Mucosa of stomach (tissue), 1 donor: ENCODE data around the gene ZSCAN10.
"Not testable (repeated sequence)": the region's sequence is repeated elsewhere in the genome, so short reads cannot be mapped to it uniquely, and the experiment has no call there.

Experiments used
- H3K27me3 ChIP-seq: one replicate; pipeline ENCODE4 v1.7.0; 2013; ENCODE audit warnings: mild to moderate bottlenecking, low read length; ENCODE audit not compliant: control insufficient read depth, insufficient read depth
- H3K36me3 ChIP-seq: one replicate; pipeline ENCODE4 v1.7.0; 2013; ENCODE audit warnings: low read length; ENCODE audit not compliant: control insufficient read depth, insufficient read depth
- H3K4me1 ChIP-seq: one replicate; pipeline ENCODE4 v1.7.0; 2013; ENCODE audit warnings: mild to moderate bottlenecking, low read length; ENCODE audit not compliant: control insufficient read depth, insufficient read depth
- H3K4me3 ChIP-seq: one replicate; pipeline ENCODE4 v1.7.0; 2013; ENCODE audit warnings: low read length
- H3K9ac ChIP-seq: one replicate; pipeline ENCODE4 v1.7.0; 2013; ENCODE audit warnings: mild to moderate bottlenecking, low read length, moderate library complexity
- H3K9me3 ChIP-seq: one replicate; pipeline ENCODE4 v1.7.0; 2013; ENCODE audit warnings: mild to moderate bottlenecking, low read length, moderate library complexity; ENCODE audit not compliant: control insufficient read depth
- donor health status: Pancreatic carcinoma.

The ZSCAN10 gene

DNA sequence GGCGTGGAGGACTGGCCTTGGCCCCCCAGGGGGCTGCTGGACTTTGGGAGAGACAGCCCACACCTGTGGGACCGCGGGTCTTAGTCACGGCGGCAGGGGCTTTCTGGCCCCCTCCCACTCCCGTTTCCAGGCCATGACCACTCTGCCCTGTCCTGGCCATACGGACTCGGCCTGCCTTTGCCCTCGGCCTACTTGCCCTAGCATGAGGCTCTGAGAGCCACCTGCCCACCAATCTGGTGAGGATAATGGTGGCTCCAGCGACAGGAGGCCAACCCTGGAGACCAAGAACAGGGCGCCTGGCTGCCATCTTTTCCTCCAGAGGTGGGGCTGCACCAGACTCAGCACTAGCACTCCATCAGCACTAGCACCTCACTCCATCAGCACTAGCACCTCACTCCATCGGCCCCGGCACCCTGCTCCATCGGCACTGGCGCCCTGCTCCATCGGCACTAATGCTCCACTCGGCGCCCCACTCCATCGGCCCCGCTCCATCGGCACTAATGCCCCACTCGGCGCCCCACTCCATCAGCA lies 42.8 kb upstream of the ZSCAN10 start:
- H3K36me3 ChIP-seq, result no peaks in the 10 kb centered on the region
- no peak overlapping the region for H3K4me3 ChIP-seq
- peaks cover 5% of the 10 kb centered on the region for H3K27me3 ChIP-seq
- H3K9ac ChIP-seq, result no peak overlapping the region
- no peaks in the 10 kb centered on the region for H3K9me3 ChIP-seq
- H3K4me1 ChIP-seq, result no peaks in the 10 kb centered on the region

DNA sequence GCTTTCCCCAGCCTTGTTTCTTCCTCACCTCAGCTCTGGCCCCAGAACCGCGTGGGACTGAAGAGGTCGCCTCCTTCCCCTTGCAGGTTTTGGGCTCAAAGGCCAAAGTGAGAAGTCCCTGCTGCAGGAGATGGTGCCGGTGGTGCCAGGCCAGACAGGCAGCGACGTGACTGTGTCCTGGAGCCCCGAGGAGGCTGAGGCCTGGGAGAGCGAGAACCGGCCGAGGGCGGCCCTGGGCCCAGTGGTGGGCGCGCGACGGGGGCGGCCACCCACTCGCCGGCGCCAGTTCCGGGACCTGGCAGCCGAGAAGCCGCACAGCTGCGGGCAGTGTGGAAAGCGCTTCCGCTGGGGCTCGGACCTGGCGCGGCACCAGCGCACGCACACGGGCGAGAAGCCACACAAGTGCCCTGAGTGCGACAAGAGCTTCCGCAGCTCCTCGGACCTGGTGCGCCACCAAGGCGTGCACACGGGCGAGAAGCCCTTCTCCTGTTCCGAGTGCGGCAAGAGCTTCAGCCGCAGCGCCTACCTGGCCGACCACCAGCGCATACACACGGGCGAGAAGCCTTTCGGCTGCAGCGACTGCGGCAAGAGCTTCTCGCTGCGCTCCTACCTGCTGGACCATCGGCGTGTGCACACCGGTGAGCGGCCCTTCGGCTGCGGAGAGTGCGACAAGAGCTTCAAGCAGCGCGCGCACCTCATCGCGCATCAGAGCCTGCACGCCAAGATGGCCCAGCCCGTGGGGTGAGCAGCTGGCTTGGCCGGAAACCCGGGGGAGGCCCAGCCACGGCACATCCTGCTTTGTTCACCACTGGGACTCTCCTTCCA lies 41.7 kb upstream of the ZSCAN10 start:
- no peaks in the 10 kb centered on the region for H3K36me3 ChIP-seq
- no peak overlapping the region for H3K9ac ChIP-seq
- no peaks in the 10 kb centered on the region for H3K9me3 ChIP-seq
- peaks cover 5% of the 10 kb centered on the region for H3K27me3 ChIP-seq
- H3K4me1 ChIP-seq, result peaks cover 4% of the 10 kb centered on the region
- H3K4me3 ChIP-seq, result no peak overlapping the region

DNA sequence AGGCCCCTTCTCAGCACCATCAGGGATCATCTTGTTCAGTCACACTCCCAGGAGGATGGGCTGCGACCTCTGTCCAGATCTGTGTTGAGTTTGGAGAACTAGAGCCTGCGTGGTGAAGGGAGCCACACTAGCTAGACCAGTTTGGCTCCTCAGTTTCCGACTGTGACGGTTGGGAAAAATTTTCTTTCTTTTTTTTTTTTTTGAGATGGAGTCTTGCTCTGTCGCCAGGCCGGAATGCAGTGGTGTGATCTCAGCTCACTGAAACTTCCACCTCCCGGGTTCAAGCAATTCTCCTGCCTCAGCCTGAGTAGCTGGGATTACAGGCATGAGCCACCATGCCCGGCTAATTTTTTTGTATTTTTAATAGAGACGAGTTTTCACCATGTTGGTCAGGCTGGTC lies 40.5 kb upstream of the ZSCAN10 start:
- not testable (repeated sequence) for H3K27me3 ChIP-seq, H3K4me3 ChIP-seq, H3K4me1 ChIP-seq, H3K9ac ChIP-seq, H3K9me3 ChIP-seq, H3K36me3 ChIP-seq

DNA sequence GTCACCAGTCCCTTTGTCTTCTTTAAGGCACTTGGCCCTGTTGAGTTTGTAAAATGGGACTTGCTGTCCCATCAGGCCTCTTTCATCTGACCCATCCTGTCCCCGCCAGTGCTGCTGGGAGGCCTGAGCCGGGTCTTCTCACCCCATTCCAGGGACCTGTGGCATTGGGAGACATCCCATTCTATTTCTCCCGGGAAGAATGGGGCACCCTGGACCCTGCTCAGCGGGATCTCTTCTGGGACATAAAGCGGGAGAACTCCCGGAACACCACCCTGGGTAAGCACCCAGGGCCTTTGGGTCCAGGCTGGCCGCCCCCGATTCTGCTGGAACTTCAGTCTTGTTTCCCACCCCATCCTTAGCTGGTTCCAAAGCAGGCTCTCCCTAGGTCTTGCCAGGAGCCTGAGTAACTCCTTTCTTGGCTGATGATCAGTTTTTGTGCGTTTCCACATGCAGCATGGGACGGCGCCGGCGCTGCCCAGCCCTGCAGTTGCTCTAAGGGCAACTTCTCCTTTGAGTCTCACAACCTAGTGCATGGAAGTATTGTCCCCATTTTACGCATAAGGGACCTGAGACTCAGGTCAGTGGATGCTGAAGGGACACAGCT lies 39.8 kb upstream of the ZSCAN10 start:
- no peaks in the 10 kb centered on the region for H3K36me3 ChIP-seq
- no peaks in the 10 kb centered on the region for H3K27me3 ChIP-seq
- no peak overlapping the region for H3K9ac ChIP-seq

DNA sequence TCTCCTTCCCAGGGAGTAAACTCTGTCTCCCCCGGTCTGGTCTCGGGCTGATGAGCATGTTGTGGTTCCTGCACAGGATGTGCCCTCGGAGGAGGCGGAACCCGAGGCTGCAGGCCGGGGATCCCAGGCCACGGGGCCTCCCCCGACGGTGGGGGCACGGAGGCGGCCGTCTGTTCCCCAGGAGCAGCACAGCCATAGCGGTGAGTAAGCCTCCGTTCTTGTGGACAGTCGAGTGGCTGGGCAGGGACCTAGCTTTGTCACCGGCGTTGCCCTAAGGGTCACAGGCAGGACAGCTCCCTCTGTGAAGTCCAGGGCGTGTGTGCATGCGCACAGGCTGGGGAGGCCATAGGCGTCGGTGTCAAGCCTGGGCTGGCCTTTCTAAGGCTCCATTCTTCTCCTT lies 39.2 kb upstream of the ZSCAN10 start:
- no peaks in the 10 kb centered on the region for H3K36me3 ChIP-seq
- no peak overlapping the region for H3K4me3 ChIP-seq
- no peaks in the 10 kb centered on the region for H3K27me3 ChIP-seq
- no peaks in the 10 kb centered on the region for H3K9me3 ChIP-seq
- peaks cover 9% of the 10 kb centered on the region for H3K4me1 ChIP-seq
- H3K9ac ChIP-seq, result no peak overlapping the region

More for the DNA sequence above, 39.8 kb upstream of the ZSCAN10 start:
- Histone ChIP-seq H3K9me3 (no peaks in the 10 kb centered on the region), H3K4me3 (no peak overlapping the region), H3K4me1 (peaks cover 5% of the 10 kb centered on the region)

DNA sequence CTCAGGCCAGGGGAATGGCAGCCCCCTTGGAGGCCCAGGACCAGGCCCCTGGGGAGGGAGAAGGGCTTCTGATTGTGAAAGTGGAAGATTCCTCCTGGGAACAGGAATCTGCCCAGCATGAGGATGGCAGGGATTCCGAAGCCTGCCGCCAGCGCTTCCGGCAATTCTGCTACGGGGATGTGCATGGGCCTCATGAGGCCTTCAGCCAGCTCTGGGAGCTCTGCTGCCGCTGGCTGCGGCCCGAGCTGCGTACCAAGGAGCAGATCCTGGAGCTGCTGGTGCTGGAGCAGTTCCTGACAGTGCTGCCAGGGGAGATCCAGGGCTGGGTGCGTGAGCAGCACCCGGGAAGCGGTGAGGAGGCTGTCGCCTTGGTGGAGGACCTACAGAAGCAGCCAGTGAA lies 38.2 kb upstream of the ZSCAN10 start:
- H3K4me3 ChIP-seq, result no peak overlapping the region
- H3K4me1 ChIP-seq, result peaks cover 9% of the 10 kb centered on the region
- H3K36me3 ChIP-seq, result no peaks in the 10 kb centered on the region
- no peaks in the 10 kb centered on the region for H3K9me3 ChIP-seq
- no peak overlapping the region for H3K9ac ChIP-seq
- no peaks in the 10 kb centered on the region for H3K27me3 ChIP-seq

GRCh38 chr16:3135126-3135715 lies 36.1 kb upstream of the ZSCAN10 start:
- Histone ChIP-seq H3K9ac (peak overlapping the region; percentile 77), H3K27me3 (no peaks in the 10 kb centered on the region), H3K4me3 (peak overlapping the region; percentile 66), H3K4me1 (peaks cover 9% of the 10 kb centered on the region), H3K36me3 (no peaks in the 10 kb centered on the region), H3K9me3 (no peaks in the 10 kb centered on the region)

GRCh38 chr16:3134338-3135125 lies 35.4 kb upstream of the ZSCAN10 start, which contains the start of gene ZNF213:
Gene ZNF213, plus strand, starts transcription at chr16:3135029. Its CDS starts 2,252 bp downstream, at chr16:3137281.
- no peaks in the 10 kb centered on the region for H3K27me3 ChIP-seq
- H3K9me3 ChIP-seq, result no peaks in the 10 kb centered on the region
- peak within 1 kb of the TSS; percentile 97 for H3K9ac ChIP-seq
- H3K4me1 ChIP-seq, result peaks cover 14% of the 10 kb centered on the region
- H3K4me3 ChIP-seq, result peak within 1 kb of the TSS; percentile 81
- no peaks in the 10 kb centered on the region for H3K36me3 ChIP-seq

DNA sequence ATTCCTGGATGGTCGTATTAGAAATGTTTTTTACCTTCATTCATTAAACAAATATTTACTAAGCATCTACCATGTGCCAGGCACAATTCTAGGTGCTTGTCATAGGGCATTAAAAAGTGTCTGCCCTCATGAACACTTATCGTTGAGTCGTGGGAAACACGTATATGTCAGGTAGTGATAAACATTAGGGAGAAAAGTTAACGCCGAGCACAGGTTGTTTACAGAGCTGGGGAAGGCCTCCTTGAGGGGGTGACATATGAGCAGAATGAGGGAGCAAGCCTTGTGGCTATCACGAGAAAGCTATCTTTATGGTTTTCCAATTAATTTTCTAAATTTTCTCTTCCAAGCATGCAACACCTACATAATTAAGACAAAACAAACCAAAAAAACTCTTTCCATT lies 34.8 kb upstream of the ZSCAN10 start:
- H3K4me1 ChIP-seq, result peaks cover 18% of the 10 kb centered on the region

DNA sequence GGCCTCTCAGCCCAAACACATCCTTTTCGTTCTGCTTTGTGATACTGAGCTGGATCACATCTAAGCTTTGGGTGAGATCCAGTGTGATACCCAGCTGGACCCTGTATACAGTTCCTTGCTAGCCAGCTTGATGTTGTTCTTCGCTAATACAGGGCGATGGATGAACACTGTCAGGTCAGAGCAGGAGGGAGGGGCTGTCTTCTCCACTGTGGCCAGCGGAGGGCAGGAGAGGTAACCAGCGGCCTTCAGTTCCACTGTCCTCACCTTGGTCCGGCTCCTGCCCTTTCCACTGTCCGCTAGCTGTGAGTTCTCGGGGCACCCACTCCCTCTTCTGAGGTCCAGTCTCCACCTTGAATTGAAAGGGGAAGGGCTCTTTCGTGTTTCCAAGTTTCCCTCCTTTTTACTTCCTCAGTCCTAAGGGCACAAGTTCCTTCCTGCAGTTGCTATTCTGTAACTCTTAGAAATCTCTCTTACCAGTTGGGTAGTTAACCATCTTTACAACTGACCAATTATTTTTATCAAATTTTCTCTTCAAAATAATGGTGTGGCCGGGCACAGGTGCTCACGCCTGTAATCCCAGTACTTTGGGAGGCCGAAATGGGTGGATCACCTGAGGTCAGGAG lies 32.8 kb upstream of the ZSCAN10 start:
- Histone ChIP-seq H3K9me3 (no peaks in the 10 kb centered on the region), H3K36me3 (no peaks in the 10 kb centered on the region), H3K4me1 (peaks cover 26% of the 10 kb centered on the region), H3K4me3 (no peak overlapping the region), H3K9ac (no peak overlapping the region), H3K27me3 (no peaks in the 10 kb centered on the region)

More for the DNA sequence above, 34.8 kb upstream of the ZSCAN10 start:
- H3K36me3 ChIP-seq, result no peaks in the 10 kb centered on the region
- H3K4me3 ChIP-seq, result peak overlapping the region; percentile 81
- no peaks in the 10 kb centered on the region for H3K27me3 ChIP-seq
- H3K9me3 ChIP-seq, result no peaks in the 10 kb centered on the region
- peak overlapping the region; percentile 97 for H3K9ac ChIP-seq
